Hair follicular keratinocyte (primary cell): Measurements from ENCODE around the gene DHDDS. TPM values are rescaled to one million over a fixed set of nuclear protein-coding genes. Genes with fewer than 3 reads are reported as not detected.

Experiments
- total RNA-seq: library from RNA; depleted of rRNA; stranded (reverse); fragments of >200 nt; gene quantifications from 2 replicates; pipeline ENCODE4 v1.2.3, GENCODE V29; 2015

The DHDDS gene, protein sequence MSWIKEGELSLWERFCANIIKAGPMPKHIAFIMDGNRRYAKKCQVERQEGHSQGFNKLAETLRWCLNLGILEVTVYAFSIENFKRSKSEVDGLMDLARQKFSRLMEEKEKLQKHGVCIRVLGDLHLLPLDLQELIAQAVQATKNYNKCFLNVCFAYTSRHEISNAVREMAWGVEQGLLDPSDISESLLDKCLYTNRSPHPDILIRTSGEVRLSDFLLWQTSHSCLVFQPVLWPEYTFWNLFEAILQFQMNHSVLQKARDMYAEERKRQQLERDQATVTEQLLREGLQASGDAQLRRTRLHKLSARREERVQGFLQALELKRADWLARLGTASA
- 33.2 and 55.4 TPM in 2 replicates for total RNA-seq

DNA sequence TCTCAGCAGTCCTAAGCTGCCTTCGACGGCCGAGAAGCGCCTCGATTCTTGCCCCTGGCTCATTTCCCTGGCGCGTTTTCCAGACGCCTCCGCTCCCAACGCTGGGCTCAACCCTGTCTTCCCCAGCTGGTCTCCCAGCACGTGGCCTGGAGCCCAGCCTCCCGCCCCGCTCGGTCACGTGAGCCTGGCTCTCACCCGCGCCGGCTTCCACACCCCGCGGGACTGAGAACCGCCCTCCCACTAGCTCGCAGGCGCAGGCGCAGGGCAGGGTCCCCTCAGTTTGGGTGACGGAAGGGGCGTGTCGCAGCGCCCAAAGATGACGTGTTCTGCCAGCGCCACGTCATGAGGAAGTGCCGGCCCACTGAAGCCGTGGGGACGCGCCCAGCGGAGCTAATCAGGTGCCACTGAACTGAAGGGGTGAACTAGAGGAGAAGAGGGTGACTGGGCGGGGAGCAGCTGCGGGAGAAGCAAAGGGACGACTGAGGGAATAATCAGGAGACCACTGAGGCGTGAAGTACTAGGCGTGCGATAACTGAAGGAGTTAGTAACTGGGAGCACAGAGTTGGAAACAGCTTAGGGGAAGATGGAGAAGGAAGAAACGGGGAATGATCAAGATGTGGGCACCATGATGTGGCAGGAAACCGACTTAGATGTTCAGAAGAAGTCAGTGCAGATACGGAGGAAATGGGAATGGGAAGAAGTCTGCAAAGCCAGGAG, at the start of gene DHDDS:
Gene DHDDS (plus strand): TSS at position 343 of the 717 bp plus-strand sequence. CDS start 625 bp downstream, outside the sequence.

DNA sequence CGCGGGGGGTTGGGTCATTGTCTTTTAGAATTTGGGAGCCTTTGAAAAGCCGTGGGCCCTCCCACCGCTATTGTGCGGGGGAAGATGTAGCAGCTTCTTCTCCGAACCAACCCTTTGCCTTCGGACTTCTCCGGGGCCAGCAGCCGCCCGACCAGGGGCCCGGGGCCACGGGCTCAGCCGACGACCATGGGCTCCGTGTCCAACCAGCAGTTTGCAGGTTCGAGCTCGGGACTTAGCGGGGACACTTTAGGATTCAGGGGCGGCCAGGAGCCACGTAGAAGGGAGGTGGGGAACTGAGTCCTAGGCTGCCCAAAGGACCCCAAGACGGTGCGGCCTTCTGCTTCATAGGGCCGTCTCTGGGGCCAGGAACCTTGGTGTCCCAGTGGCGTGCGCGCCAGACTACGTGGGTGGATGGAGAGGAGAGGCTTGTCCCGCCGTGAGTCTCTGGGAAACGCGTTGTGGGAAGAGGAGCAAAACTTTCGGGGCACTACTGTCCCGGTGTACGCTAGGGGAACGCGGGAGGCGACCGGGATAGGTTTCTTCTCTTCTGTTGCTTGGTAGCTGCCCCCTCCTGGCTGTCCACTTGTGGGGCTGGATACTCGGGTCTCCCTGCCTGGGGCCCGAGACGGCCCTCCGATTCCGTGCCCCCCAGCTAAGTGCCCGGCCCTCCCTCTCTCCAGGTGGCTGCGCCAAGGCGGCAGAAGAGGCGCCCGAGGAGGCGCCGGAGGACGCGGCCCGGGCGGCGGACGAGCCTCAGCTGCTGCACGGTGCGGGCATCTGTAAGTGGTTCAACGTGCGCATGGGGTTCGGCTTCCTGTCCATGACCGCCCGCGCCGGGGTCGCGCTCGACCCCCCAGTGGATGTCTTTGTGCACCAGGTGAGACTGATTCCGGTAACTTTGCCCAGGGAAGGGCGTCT, 21.2 kb upstream of the DHDDS start, which contains the start of gene LIN28A:
Gene LIN28A (plus strand): TSS at position 112 of the 918 bp plus-strand sequence. CDS start 75 bp downstream, at position 187.

DNA sequence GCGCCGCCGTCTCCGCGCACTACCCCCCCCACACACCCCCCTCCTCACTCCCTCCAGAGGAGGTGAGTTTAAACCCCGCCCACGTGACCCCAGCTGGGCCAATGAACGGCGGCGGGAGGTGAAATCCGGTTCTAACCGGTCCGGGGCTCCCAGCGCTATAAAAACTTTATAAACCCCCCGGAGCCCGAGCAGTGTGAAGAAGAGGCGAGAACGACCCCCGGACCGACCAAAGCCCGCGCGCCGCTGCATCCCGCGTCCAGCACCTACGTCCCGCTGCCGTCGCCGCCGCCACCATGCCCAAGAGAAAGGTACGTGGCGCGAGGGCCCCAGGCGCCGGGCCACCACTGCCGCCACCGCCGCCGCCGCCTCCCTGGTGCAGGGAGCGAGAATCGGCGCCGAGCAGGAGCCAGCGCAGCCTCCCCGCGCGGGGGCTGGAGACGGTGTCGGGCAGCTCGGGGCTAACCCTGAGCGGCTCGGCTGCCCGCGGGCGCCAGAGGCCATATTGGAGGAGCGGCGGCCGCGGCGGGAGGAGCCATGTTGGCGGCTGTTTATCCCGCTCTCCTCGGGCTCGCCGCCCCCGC, 40.3 kb downstream of the DHDDS start, which contains the start of gene HMGN2:
Gene HMGN2 (plus strand): TSS at position 121 of the 581 bp plus-strand sequence. CDS start 173 bp downstream, at position 294.

Other genes starting within 250 kb of the DHDDS start
- not detected in 2 replicates for gene CATSPER4, start 241.7 kb upstream of the DHDDS start, total RNA-seq
- 9.3 and 14.6 TPM in 2 replicates for gene CEP85, start 198.1 kb upstream of the DHDDS start, total RNA-seq
- gene SH3BGRL3, start 152.2 kb upstream of the DHDDS start, total RNA-seq = 155 and 186 TPM in 2 replicates
- 1.4 and 2.9 TPM in 2 replicates for gene UBXN11, start 125.7 kb upstream of the DHDDS start, total RNA-seq
- 0.55 TPM in 1 of 2 replicates, not detected in the other for gene CD52, start 114.4 kb upstream of the DHDDS start, total RNA-seq
- 3.3 and 3.9 TPM in 2 replicates for gene CRYBG2, start 78.2 kb upstream of the DHDDS start, total RNA-seq
- not detected in 2 replicates for gene ZNF683, start 59.6 kb upstream of the DHDDS start, total RNA-seq
- not detected in 2 replicates for gene LIN28A, start 21.5 kb upstream of the DHDDS start, total RNA-seq
- gene HMGN2, start 40.1 kb downstream of the DHDDS start, total RNA-seq = 268 and 569 TPM in 2 replicates
- gene RPS6KA1, start 97.4 kb downstream of the DHDDS start, total RNA-seq = 138 and 150 TPM in 2 replicates